ENCODE measurements around the gene BACE2.

BACE2 gene

DNA sequence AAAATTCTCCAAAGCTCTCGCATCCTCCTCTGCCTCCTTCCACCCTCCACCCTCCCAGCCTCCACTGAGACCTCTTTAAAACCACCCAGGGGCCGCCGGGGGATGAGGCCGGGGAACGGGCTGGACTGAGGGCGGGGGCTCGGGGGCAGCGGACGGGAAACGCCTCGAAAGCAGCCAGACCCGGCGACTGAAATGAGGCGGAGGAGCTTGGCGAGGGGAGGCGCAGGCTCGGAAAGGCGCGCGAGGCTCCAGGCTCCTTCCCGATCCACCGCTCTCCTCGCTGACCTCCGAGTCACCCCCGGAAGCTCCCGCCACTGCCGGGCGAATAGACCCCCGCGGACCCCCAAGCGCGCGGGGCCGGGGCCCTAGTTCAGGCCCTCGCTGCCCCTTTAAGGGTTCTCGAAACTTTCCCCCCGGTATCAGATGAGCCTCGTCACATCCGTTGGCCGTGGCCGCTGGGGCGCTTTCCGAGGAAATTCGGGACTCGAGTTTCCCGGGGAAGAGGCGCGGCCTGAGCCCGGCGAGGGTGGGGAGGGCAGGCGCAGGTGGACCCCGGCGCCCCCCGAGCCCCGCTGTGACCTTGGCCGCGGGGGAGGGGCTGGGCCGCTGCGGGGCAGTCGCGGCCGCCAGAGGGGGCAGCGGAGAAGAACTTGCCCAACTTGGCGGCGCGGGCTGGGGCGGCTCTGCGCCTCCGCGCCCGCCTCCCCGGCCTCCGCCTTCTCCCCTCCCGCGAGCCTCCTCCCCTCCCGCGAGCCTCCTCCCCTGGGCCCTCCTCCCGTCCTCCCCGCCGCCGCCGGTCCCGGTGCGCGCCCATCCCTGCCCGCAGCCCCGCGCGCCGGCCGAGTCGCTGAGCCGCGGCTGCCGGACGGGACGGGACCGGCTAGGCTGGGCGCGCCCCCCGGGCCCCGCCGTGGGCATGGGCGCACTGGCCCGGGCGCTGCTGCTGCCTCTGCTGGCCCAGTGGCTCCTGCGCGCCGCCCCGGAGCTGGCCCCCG lies at the start of gene BACE2:
Gene BACE2 (plus strand): TSS at position 813 of the 995 bp plus-strand sequence. CDS start 104 bp downstream, at position 917.
- Mint-ChIP-seq H3K36me3 (no peaks in the 10 kb centered on the region), H3K4me3 (peak within 1 kb of the TSS; percentile 61), H3K27ac (no peak within 1 kb of the TSS), H3K4me1 (peaks cover 6% of the 10 kb centered on the region), H3K9me3 (no peaks in the 10 kb centered on the region)
- ATAC-seq (peak; percentile 70), DNase-seq (ENCODE audit: low spot score in 2 of 2) (peak; percentile 8 to 57)

DNA sequence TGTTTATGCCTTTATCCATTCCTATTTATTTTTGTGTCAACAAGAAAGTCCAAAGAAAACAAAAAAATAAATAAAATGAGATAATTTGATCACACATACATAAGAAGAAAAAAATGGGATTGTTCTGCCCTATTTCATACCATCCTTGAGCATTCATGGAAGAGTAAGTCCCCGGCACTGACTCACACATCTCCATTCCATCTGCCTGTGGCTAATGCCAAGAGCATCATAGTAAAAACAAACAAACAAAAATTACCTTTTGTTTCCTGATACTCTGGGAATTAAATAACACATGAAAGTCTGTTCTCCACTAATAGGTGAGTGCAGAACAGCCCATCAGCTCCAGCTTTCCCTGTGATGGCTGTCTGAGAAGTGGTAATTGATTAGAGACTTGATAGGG lies 48.1 kb upstream of the BACE2 start:
- Mint-ChIP-seq H3K27ac (no peak overlapping the region), H3K4me3 (no peak overlapping the region), H3K9me3 (no peaks in the 10 kb centered on the region), H3K4me1 (no peaks in the 10 kb centered on the region), H3K36me3 (no peaks in the 10 kb centered on the region)
- no peak for DNase-seq (ENCODE audit: low spot score in 2 of 2)
- ATAC-seq, result no peak

DNA sequence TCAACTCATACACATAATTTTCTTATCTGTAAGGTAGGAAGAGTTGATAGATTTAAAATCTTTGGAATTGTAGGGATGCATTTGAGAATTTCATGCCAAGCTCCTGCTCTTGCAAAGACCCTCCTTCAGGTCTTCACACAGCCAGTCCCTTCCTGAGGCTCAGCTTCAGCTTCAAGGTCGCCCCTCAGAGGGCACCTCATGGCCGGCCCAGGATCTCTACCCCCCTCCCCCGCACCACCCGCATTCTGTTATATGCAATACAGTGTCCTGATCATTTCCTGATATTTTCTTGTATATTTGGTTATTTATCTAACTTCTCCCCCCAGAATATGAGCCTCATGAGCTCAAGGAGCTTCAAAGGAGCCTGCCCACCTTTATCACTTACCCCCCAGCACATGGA lies 47.0 kb upstream of the BACE2 start:
- ATAC-seq (no peak), DNase-seq (ENCODE audit: low spot score in 2 of 2) (no peak)
- H3K4me1 Mint-ChIP-seq, result no peaks in the 10 kb centered on the region
- no peaks in the 10 kb centered on the region for H3K36me3 Mint-ChIP-seq
- H3K9me3 Mint-ChIP-seq, result no peaks in the 10 kb centered on the region
- H3K4me3 Mint-ChIP-seq, result no peak overlapping the region
- H3K27ac Mint-ChIP-seq, result no peak overlapping the region

DNA sequence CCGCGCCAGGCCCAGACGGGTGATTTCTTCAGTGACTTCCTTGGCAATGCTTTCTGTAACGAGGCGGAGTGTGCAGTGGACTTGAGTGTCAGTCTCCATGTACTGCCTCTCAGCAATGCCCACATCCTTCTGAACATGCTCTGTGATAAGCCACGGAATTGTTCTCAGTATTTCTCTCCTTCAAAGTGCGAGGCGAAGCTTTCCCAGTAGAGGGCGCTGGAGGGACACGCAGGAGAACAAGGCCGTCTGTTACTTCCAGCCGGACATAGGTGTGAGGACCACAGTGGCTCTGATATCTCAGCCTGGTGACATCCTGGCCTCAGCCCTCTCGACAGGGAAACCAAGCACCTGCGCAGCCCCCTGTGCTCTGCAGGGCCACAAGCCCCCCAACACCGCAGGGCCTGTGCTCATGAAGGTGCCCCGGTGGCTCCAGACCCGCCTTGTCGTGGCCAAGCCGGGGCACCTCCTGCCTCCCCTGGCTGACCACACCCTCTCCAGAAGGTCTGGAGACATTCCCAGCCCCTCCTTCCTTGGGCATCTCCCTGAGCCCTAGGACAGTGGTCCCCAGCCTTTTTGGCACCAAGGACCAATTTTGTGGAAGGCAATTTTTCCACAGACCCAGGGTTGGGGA lies 46.1 kb upstream of the BACE2 start:
- H3K36me3 Mint-ChIP-seq, result no peaks in the 10 kb centered on the region
- H3K27ac Mint-ChIP-seq, result no peak overlapping the region
- no peak overlapping the region for H3K4me3 Mint-ChIP-seq
- peak; percentile 26 for ATAC-seq
- H3K4me1 Mint-ChIP-seq, result no peaks in the 10 kb centered on the region
- DNase-seq (ENCODE audit: low spot score in 2 of 2), result peak; percentile 32 to 79
- H3K9me3 Mint-ChIP-seq, result no peaks in the 10 kb centered on the region

- H3K9me3 Mint-ChIP-seq, result peaks cover 3% of the 10 kb centered on the region
- H3K27ac Mint-ChIP-seq, result no peak overlapping the region
- H3K4me3 Mint-ChIP-seq, result no peak overlapping the region
- DNase-seq (ENCODE audit: low spot score in 2 of 2), result no peak
- ATAC-seq, result no peak
- H3K4me1 Mint-ChIP-seq, result no peaks in the 10 kb centered on the region
- H3K36me3 Mint-ChIP-seq, result no peaks in the 10 kb centered on the region
Observed at GRCh38 chr21:41124641-41125201, 43.2 kb upstream of the BACE2 start.

GRCh38 chr21:41128981-41129380 lies 39.0 kb upstream of the BACE2 start:
- DNase-seq (ENCODE audit: low spot score in 2 of 2), result no peak
- no peak for ATAC-seq
- H3K4me1 Mint-ChIP-seq, result no peaks in the 10 kb centered on the region
- no peak overlapping the region for H3K27ac Mint-ChIP-seq
- H3K4me3 Mint-ChIP-seq, result no peak overlapping the region
- no peaks in the 10 kb centered on the region for H3K36me3 Mint-ChIP-seq
- peaks cover 3% of the 10 kb centered on the region for H3K9me3 Mint-ChIP-seq

DNA sequence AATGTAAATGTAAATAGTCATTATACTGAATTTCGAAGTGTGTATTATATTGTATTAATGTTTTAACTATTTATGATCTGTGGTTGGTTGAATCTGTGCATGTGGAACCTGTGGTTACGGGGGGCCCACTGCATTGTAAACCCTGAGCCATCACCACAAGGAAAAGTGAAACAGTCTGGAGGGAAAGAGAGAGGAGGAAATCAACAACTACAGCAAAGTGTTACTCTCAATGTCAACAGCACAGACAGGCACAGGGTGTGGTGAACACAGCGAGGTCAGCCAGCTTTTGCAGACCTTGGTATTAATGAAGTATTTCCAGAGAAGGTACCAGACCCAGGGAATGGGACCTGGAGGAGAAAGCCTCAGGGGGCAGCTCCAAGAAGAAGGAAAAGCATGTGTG lies 37.1 kb upstream of the BACE2 start:
- H3K4me1 Mint-ChIP-seq, result no peaks in the 10 kb centered on the region
- ATAC-seq, result no peak
- H3K9me3 Mint-ChIP-seq, result peaks cover 3% of the 10 kb centered on the region
- no peak overlapping the region for H3K4me3 Mint-ChIP-seq
- no peak for DNase-seq (ENCODE audit: low spot score in 2 of 2)
- H3K36me3 Mint-ChIP-seq, result no peaks in the 10 kb centered on the region
- no peak overlapping the region for H3K27ac Mint-ChIP-seq

DNA sequence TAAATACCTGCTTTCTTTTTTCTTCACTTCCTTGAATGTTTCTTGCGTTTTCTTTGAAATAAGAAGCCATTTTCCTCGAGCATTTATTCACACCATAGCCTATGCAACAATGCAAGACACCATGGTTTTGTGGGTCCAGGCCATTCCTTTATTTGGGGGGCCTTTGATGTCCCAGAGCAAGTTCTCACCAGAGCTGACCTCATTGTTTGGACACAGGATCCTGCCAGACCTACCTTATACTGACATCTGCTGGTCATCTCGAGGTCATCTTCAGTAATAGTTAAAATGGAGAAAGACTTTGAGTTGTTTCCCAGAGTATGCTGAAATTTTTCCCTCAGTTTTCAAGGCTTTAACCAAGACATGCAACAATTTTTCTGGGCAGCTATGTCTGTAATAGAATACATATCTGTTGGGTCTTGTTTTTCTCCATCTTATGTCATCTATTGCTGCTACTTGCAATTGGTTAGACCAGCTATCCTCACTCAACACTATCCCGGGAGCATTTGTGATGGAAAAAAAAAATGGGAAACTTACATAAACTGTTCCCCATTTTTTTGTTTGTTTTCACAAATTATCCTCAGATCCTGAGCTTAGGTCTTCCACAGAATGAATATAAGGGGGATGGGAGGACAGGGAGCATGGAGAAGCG lies 34.0 kb upstream of the BACE2 start:
- DNase-seq (ENCODE audit: low spot score in 2 of 2), result no peak
- Mint-ChIP-seq H3K4me1 (peaks cover 5% of the 10 kb centered on the region), H3K27ac (no peak overlapping the region), H3K9me3 (peaks cover 3% of the 10 kb centered on the region), H3K4me3 (no peak overlapping the region), H3K36me3 (no peaks in the 10 kb centered on the region)
- no peak for ATAC-seq

DNA sequence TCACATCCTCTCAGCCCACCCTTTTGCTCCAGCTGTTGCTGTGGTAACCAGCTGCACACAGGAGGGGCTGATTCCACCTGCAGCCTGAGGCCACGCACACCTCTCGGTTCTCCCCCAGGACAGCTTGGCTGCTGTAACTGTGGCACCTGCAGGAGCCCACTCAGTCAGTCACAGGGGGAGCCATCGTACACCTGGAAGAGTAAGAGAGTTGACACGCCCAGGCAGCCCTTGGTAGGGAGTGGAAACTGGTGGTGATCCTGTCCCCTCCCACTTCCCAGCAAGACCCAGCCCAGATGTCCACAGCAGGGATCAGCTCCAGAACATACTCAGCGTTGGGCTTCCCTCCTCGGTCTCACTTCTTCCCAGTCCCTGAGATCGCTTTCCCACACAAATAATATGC lies 32.2 kb upstream of the BACE2 start:
- Mint-ChIP-seq H3K27ac (no peak overlapping the region), H3K4me1 (peaks cover 5% of the 10 kb centered on the region), H3K36me3 (no peaks in the 10 kb centered on the region), H3K4me3 (no peak overlapping the region), H3K9me3 (no peaks in the 10 kb centered on the region)
- DNase-seq (ENCODE audit: low spot score in 2 of 2), result no peak
- no peak for ATAC-seq

- Mint-ChIP-seq H3K9me3 (no peaks in the 10 kb centered on the region), H3K4me1 (peaks cover 5% of the 10 kb centered on the region), H3K36me3 (no peaks in the 10 kb centered on the region), H3K4me3 (no peak overlapping the region), H3K27ac (no peak overlapping the region)
- DNase-seq (ENCODE audit: low spot score in 2 of 2), result no peak
- ATAC-seq, result no peak
Observed at GRCh38 chr21:41136286-41136685, 31.7 kb upstream of the BACE2 start.

GRCh38 chr21:41137401-41137800 lies 30.6 kb upstream of the BACE2 start:
- no peak for DNase-seq (ENCODE audit: low spot score in 2 of 2)
- no peaks in the 10 kb centered on the region for H3K36me3 Mint-ChIP-seq
- H3K9me3 Mint-ChIP-seq, result no peaks in the 10 kb centered on the region

DNA sequence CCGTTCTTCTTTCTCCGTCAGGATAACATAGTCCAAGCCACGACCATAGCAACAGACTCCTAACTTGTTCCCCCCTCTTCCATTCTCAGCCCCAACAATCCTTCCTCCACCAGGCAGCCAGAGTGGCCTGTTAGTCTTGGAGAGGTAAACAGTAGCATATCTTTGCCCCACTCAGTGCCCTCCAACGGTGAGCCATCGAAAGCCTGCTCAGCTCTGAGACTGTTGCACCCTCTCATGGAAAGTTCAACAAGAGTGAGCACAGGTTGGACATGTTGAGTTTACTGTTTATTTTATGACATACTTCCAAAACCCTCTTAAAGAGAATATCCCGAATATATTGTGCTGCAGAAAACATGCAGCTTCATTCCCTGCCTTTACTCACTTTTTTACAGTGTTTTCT lies 30.1 kb upstream of the BACE2 start:
- Mint-ChIP-seq H3K4me1 (peaks cover 5% of the 10 kb centered on the region), H3K9me3 (no peaks in the 10 kb centered on the region), H3K36me3 (no peaks in the 10 kb centered on the region), H3K4me3 (no peak overlapping the region), H3K27ac (no peak overlapping the region)
- no peak for DNase-seq (ENCODE audit: low spot score in 2 of 2)
- ATAC-seq, result no peak

More at GRCh38 chr21:41137401-41137800, 30.6 kb upstream of the BACE2 start:
- peaks cover 5% of the 10 kb centered on the region for H3K4me1 Mint-ChIP-seq
- no peak overlapping the region for H3K27ac Mint-ChIP-seq
- ATAC-seq, result no peak
- no peak overlapping the region for H3K4me3 Mint-ChIP-seq

DNA sequence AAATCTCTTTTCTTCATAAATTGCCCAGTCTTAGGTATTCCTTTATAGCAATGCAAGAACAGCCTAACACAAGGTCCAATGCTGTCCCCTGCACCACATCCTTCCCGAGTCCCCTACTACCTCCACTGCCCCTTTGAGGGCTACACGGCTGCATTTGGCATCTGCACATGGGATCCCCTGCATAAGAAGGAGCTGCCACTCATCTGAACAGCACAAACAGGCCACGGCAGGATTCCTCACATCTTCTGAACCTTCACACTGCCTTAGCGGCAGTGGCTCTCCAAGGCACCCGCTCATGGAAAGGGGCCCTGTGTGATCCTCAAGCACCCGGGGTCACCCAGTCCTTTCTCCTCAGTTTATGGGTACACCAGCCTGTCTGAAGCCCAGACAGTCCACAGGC lies 29.2 kb upstream of the BACE2 start:
- H3K4me3 Mint-ChIP-seq, result no peak overlapping the region
- no peaks in the 10 kb centered on the region for H3K36me3 Mint-ChIP-seq
- no peaks in the 10 kb centered on the region for H3K9me3 Mint-ChIP-seq
- peaks cover 5% of the 10 kb centered on the region for H3K4me1 Mint-ChIP-seq
- no peak overlapping the region for H3K27ac Mint-ChIP-seq
- DNase-seq (ENCODE audit: low spot score in 2 of 2), result no peak
- no peak for ATAC-seq

DNA sequence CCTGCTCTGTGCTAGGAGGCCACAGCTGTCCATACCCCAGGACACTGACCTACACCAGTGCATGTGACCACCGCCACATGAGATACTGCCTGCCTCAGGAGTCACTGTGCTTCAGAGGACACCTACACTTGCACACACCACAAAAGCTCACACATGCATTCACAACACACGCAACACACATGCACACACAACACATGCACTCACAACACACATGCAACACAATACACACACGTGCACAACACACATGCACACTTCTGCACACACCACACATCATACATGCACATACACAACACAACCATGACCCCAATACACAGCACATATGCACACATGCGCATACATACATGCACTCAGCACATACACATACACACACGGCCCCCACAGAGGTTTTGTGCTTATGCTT lies 28.7 kb upstream of the BACE2 start:
- H3K4me1 Mint-ChIP-seq, result peaks cover 5% of the 10 kb centered on the region
- ATAC-seq (no peak), DNase-seq (ENCODE audit: low spot score in 2 of 2) (no peak)
- H3K27ac Mint-ChIP-seq, result no peak overlapping the region
- no peaks in the 10 kb centered on the region for H3K9me3 Mint-ChIP-seq
- no peak overlapping the region for H3K4me3 Mint-ChIP-seq
- H3K36me3 Mint-ChIP-seq, result no peaks in the 10 kb centered on the region

GRCh38 chr21:41139951-41140350 lies 28.0 kb upstream of the BACE2 start:
- no peak for DNase-seq (ENCODE audit: low spot score in 2 of 2)
- ATAC-seq, result no peak
- Mint-ChIP-seq H3K4me3 (no peak overlapping the region), H3K4me1 (peaks cover 5% of the 10 kb centered on the region), H3K27ac (no peak overlapping the region), H3K36me3 (no peaks in the 10 kb centered on the region), H3K9me3 (no peaks in the 10 kb centered on the region)
